K562 (cell line): ENCODE measurements around the gene PMPCB. TPM values are rescaled to one million over a fixed set of nuclear protein-coding genes. Genes with fewer than 3 reads are reported as not detected.

Experiments used
- ATAC-seq: fragments of 200-7000 bp; cut with Tn5 transposase; 3 replicates; pipeline ENCODE4 v1.9.1; 2020; ENCODE audit warnings: moderate library complexity
- BruUV-seq: library from RNA; stranded (reverse); fragments of 400-500 nt; replicated peaks from 2 replicates; lab custom pipeline; 2021; lab: Mats Ljungman, UMichigan
- CTCF ChIA-PET: fragments of 300-600 bp; formaldehyde crosslinking; extraction: SDS; loops from one replicate; lab custom pipeline; 2021; ENCODE audit warnings: low intra/inter-chr PET ratio; lab: Yijun Ruan, JAX
- POLR2A ChIA-PET: fragments of 300-600, 350-650 bp; sonication (Branson Sonifier 250); formaldehyde crosslinking; extraction: SDS; loops from one replicate; lab custom pipeline; 2021; ENCODE audit warnings: antibody characterized with exemption, inconsistent platforms; lab: Yijun Ruan, JAX
- DNase-seq, 4 experiments: peaks; one replicate each; pipeline versions ENCODE4 v3.0.0 to v3.0.0-alpha.2; 2011 to 2018; ENCODE audit warnings: low spot score in 3 of 4, mixed read lengths in 3 of 4; ENCODE audit errors: extremely low read depth in 1 of 4
- FAIRE-seq: peaks from 2 replicates; lab custom pipeline; 2011; peaks lifted over from hg19 to GRCh38; lab: Jason Lieb, UNC
- H2AFZ ChIP-seq: 2 replicates; pipeline ENCODE4 v1.6.0; 2011; ENCODE audit warnings: low read depth, low read length, control low read depth, inconsistent platforms
- H3K27ac ChIP-seq: fragments of 200-600 bp; 3 replicates; pipeline ENCODE4 v1.8.0; 2011; ENCODE audit warnings: low read depth, mild to moderate bottlenecking, control low read depth, inconsistent platforms, low read length, moderate library complexity, mixed read lengths; ENCODE audit errors: extremely low read depth
- H3K27me3 ChIP-seq, 2 experiments: fragments of 300-600 bp in 1 of 2; 2 replicates in 1 of 2; 3 replicates in 1 of 2; pipeline versions ENCODE4 v1.6.0 to v1.8.0; 2011; ENCODE audit warnings: inconsistent platforms in 2 of 2, low read length in 2 of 2, mild to moderate bottlenecking in 1 of 2, mixed read lengths in 1 of 2, moderate library complexity in 1 of 2; ENCODE audit not compliant: control insufficient read depth in 2 of 2, insufficient read depth in 2 of 2
- H3K36me3 ChIP-seq: fragments of 300-600 bp; 3 replicates; pipeline ENCODE4 v1.8.0; 2011; ENCODE audit warnings: mild to moderate bottlenecking, low read length, inconsistent platforms; ENCODE audit not compliant: control insufficient read depth, insufficient read depth
- H3K4me1 ChIP-seq, 2 experiments: fragments of 200-600 bp in 1 of 2; replicated peaks in 1 of 2; 2 replicates in 1 of 2; 3 replicates in 1 of 2; pipeline versions ENCODE4 v1.5.1 to v1.8.0; 2011; ENCODE audit warnings: inconsistent platforms in 2 of 2, low read length in 2 of 2, mild to moderate bottlenecking in 1 of 2, mixed read lengths in 1 of 2, moderate library complexity in 1 of 2; ENCODE audit not compliant: control insufficient read depth in 2 of 2, insufficient read depth in 2 of 2
- H3K4me2 ChIP-seq: 2 replicates; pipeline ENCODE4 v1.6.1; 2011; ENCODE audit warnings: low read length, control low read depth, inconsistent platforms, mixed read lengths; ENCODE audit not compliant: insufficient read depth
- H3K4me3 ChIP-seq: fragments of 200-600 bp; sonication (generic), shearing (Covaris generic); 2 replicates; pipeline ENCODE4 v1.5.1; 2016; ENCODE audit warnings: control low read depth, inconsistent platforms
- H3K79me2 ChIP-seq: fragments of 200-600 bp; 3 replicates; pipeline ENCODE4 v1.8.0; 2011; ENCODE audit warnings: low read length, inconsistent platforms; ENCODE audit not compliant: control insufficient read depth, insufficient read depth
- H3K9ac ChIP-seq, 2 experiments: 2 replicates each; pipeline versions ENCODE4 v1.6.0 to v1.6.1; 2011; ENCODE audit warnings: low read depth in 2 of 2, low read length in 2 of 2, control low read depth in 1 of 2, inconsistent platforms in 1 of 2, mild to moderate bottlenecking in 1 of 2, mixed read lengths in 1 of 2; ENCODE audit not compliant: insufficient read depth in 1 of 2
- H3K9me1 ChIP-seq: one replicate; pipeline ENCODE4 v1.6.0; 2011; ENCODE audit warnings: inconsistent platforms, mild to moderate bottlenecking, low read length, moderate library complexity; ENCODE audit not compliant: control insufficient read depth, insufficient read depth
- H3K9me3 ChIP-seq: replicated peaks from 2 replicates; pipeline ENCODE4 v1.5.1; 2011; ENCODE audit warnings: low read depth, low read length, inconsistent platforms; ENCODE audit not compliant: control insufficient read depth, insufficient read depth
- H4K20me1 ChIP-seq: replicated peaks from 2 replicates; pipeline ENCODE4 v1.6.1; 2011; ENCODE audit warnings: low read length, inconsistent platforms, mixed read lengths; ENCODE audit not compliant: control insufficient read depth, insufficient read depth
- E2F5 ChIP-seq: sonication (generic); formaldehyde crosslinking; IDR thresholded peaks from 2 replicates; pipeline ENCODE4 v1.8.0; 2022; ENCODE audit warnings: mild to moderate bottlenecking, missing genetic modification reagents
- MEIS2 ChIP-seq: fragments of 450-650 bp; IDR thresholded peaks from 2 replicates; pipeline ENCODE4 v1.6.1; 2014; ENCODE audit warnings: mild to moderate bottlenecking; ENCODE audit not compliant: partially characterized antibody
- RBFOX2 ChIP-seq: fragments of 200-400 bp; formaldehyde crosslinking; IDR thresholded peaks from 2 replicates; pipeline ENCODE4 v1.6.1; 2017; ENCODE audit warnings: low read depth, mild to moderate bottlenecking, low read length, moderate library complexity
- ZNF274 ChIP-seq: IDR thresholded peaks from 2 replicates; pipeline ENCODE4 v1.6.1; 2011; ENCODE audit warnings: low read depth, mild to moderate bottlenecking, low read length, moderate library complexity, borderline replicate concordance
- WGBS: fragments of 100-300 bp; shearing (Covaris generic); methylation state at CpG from one replicate; pipeline ENCODE4 v1.1.6; 2016; ENCODE audit warnings: low coverage, mixed read lengths; ENCODE audit not compliant: insufficient coverage; ENCODE audit errors: missing lambda C conversion rate; 5-methylcytosine and 5-hydroxymethylcytosine counted together
- in situ Hi-C: fragments of 300-500 bp; cut with MboI; formaldehyde crosslinking; loops from 4 replicates; pipeline ENCODE4 v1.15.0; 2018; ENCODE audit warnings: inconsistent platforms, mixed read lengths
- intact Hi-C: fragments of 100-400 bp; cut with micrococcal nuclease; formaldehyde crosslinking; loops from 2 replicates; pipeline ENCODE4 v1.14.2; 2022
- polyA plus RNA-seq, 8 experiments: library from polyadenylated mRNA; depleted of rRNA in 4 of 8; stranded (reverse) in 5 of 8; unstranded in 3 of 8; fragments of >200 nt; fragmentation: Nextera tagmentation in 2 of 8; fragmentation: Illumina TruSeq in 1 of 8; extraction: Ambion mirVana in 2 of 8; extraction: Trizol in 1 of 8; gene quantifications; 2 replicates each; pipeline versions ENCODE4 v1.2.1 to v1.2.3, GENCODE V29; 2011 to 2014; ENCODE audit warnings: inconsistent platforms in 1 of 8, missing spikeins in 1 of 8
- total RNA-seq, 7 experiments: library from RNA; depleted of rRNA in 6 of 7; stranded (reverse); fragments of >200 nt in 6 of 7; fragmentation: Illumina TruSeq in 2 of 7; extraction: Trizol in 2 of 7; gene quantifications; 2 replicates each; pipeline versions ENCODE4 v1.2.1 to v1.2.3, GENCODE V29; 2011 to 2021; ENCODE audit warnings: low replicate concordance in 1 of 7
- TF ChIP-seq, protein P1 (sequence below), 2 experiments: fragments of 450-650 bp; IDR thresholded peaks; 2 replicates each; pipeline ENCODE4 v1.6.1; 2018; ENCODE audit warnings: mild to moderate bottlenecking in 2 of 2, low read depth in 1 of 2; ENCODE audit not compliant: partially characterized antibody in 2 of 2

The PMPCB gene
- total and polyA plus RNA-seq, 9 of the 15 experiments (the other 6 are each of a cell fraction or from before 2014, with no cell fraction given) = 61.2 to 209 (median 105) TPM

DNA sequence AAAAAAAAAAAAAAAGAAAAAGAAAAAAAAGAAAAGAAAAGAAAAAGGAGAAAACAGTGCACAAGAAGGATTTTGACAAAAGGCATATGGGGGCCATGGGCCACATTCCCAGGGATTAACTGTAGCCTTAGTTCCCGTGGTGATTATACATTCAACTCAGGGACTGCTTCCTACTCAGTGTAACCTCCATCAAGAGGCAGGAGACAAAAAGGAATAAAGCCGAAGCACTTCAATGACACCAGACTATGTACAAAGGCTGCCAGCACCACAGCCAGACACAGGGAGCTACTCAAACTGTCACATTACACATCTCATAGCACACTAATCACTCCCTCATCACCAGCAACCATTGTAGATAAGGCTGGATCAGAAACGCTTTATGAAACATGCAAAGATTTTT is 5.1 kb upstream of the PMPCB start:
- Histone ChIP-seq H3K4me3 (no peak overlapping the region), H3K27me3 (peaks cover 4 to 5% of the 10 kb centered on the region in 2 experiments; a peak in 2 of 5 replicates), H3K9me1 (no peaks in the 10 kb centered on the region), H3K4me2 (no peak overlapping the region), H2AFZ (no peak overlapping the region), H3K79me2 (no peaks in the 10 kb centered on the region), H4K20me1 (no peaks in the 10 kb centered on the region), H3K36me3 (no peaks in the 10 kb centered on the region), H3K9ac (no peak overlapping the region), H3K9me3 (no peaks in the 10 kb centered on the region), H3K4me1 (no peaks in the 10 kb centered on the region), H3K27ac (no peak overlapping the region)
- peak; percentile 22 for ATAC-seq
- no peak for TF ChIP-seq E2F5 (CRISPR knock-in tag)
- no peak for TF ChIP-seq ZNF274
- TF ChIP-seq MEIS2 = peak; percentile 6
- WGBS = 2% methylated on average over 3 of the region's 3 CpGs
- no peak for DNase-seq
- intact Hi-C loops = no loop called here
- ChIA-PET POLR2A (no interaction called here), CTCF (no interaction called here)
- no peak for FAIRE-seq
- in situ Hi-C loops = no loop called here
- no TSS peak for BruUV-seq

DNA sequence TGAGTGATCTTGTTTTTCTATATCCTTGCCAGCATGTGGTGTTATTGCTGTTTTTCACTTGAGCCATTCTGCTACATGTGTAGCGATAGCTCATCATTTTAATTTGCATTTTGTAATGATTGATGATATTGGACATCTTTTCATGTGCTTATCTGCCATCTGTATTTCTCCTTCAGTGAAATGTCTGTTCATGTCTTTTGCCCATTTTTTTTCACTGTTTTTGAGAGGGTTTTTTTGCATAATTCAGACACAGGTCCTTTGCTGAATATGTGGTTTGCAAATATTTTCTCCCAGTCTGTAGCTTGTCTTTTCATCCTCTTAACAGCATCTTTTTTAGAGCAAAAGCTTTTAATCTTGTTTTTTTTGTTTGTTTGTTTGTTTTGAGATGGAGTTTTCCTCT is 3.7 kb upstream of the PMPCB start:
- BruUV-seq = no TSS peak
- no peak overlapping the region for H3K4me2 ChIP-seq
- 45% methylated on average over 1 of the region's 1 CpG for WGBS
- no peaks in the 10 kb centered on the region for H3K9me3 ChIP-seq
- peaks cover 1 to 3% of the 10 kb centered on the region in 2 experiments; a peak in 3 of 5 replicates for H3K4me1 ChIP-seq
- no peaks in the 10 kb centered on the region for H3K9me1 ChIP-seq
- H3K27ac ChIP-seq = no peak overlapping the region
- H3K4me3 ChIP-seq = no peak overlapping the region
- peaks cover 4 to 5% of the 10 kb centered on the region in 2 experiments; a peak in 2 of 5 replicates for H3K27me3 ChIP-seq
- H3K36me3 ChIP-seq = peaks cover 1% of the 10 kb centered on the region; the same call in 1 of the 3 replicates
- intact Hi-C loops = no loop called here
- TF ChIP-seq RBFOX2 = no peak
- TF ChIP-seq, protein P1, sequence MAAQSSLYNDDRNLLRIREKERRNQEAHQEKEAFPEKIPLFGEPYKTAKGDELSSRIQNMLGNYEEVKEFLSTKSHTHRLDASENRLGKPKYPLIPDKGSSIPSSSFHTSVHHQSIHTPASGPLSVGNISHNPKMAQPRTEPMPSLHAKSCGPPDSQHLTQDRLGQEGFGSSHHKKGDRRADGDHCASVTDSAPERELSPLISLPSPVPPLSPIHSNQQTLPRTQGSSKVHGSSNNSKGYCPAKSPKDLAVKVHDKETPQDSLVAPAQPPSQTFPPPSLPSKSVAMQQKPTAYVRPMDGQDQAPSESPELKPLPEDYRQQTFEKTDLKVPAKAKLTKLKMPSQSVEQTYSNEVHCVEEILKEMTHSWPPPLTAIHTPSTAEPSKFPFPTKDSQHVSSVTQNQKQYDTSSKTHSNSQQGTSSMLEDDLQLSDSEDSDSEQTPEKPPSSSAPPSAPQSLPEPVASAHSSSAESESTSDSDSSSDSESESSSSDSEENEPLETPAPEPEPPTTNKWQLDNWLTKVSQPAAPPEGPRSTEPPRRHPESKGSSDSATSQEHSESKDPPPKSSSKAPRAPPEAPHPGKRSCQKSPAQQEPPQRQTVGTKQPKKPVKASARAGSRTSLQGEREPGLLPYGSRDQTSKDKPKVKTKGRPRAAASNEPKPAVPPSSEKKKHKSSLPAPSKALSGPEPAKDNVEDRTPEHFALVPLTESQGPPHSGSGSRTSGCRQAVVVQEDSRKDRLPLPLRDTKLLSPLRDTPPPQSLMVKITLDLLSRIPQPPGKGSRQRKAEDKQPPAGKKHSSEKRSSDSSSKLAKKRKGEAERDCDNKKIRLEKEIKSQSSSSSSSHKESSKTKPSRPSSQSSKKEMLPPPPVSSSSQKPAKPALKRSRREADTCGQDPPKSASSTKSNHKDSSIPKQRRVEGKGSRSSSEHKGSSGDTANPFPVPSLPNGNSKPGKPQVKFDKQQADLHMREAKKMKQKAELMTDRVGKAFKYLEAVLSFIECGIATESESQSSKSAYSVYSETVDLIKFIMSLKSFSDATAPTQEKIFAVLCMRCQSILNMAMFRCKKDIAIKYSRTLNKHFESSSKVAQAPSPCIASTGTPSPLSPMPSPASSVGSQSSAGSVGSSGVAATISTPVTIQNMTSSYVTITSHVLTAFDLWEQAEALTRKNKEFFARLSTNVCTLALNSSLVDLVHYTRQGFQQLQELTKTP (IDR thresholded peaks at IDR 0.05; ENCODE audit: low read depth in 1 of 2, partially characterized antibody in 2 of 2) = peak in 1 of 2 experiments; percentile 93
- no peak overlapping the region for H3K9ac ChIP-seq
- no peak overlapping the region for H2AFZ ChIP-seq
- in situ Hi-C loops = no loop called here
- CTCF ChIA-PET = no interaction called here
- ATAC-seq (no peak), FAIRE-seq (no peak), DNase-seq (no peak)
- POLR2A ChIA-PET = interaction anchor here (0.6 to 1.3 kb wide), 2 partner anchors 145 to 218 kb away, joined by 3 read pairs; partner anchors contain the start of genes ARMC10 and FBXL13
- H4K20me1 ChIP-seq = no peaks in the 10 kb centered on the region
- peaks cover 13% of the 10 kb centered on the region for H3K79me2 ChIP-seq
